GM12891 (cell line): ENCODE data around the gene STAT1.

Source experiments
- DNase-seq: peaks from one replicate; pipeline ENCODE4 v3.0.0; 2011; ENCODE audit warnings: low spot score; ENCODE audit not compliant: insufficient read length
- FAIRE-seq: peaks from 2 replicates; lab custom pipeline; 2011; peaks lifted over from hg19 to GRCh38; lab: Jason Lieb, UNC
- PAX5 ChIP-seq: IDR thresholded peaks from 2 replicates; pipeline ENCODE4 v1.6.1; 2011; ENCODE audit warnings: low read length, moderate library complexity, mild to moderate bottlenecking; ENCODE audit not compliant: insufficient read depth, severe bottlenecking
- POLR2A ChIP-seq: IDR thresholded peaks from 2 replicates; pipeline ENCODE4 v1.6.1; 2011; ENCODE audit warnings: low read depth, low read length, control low read depth
- POLR2AphosphoS5 ChIP-seq: IDR thresholded peaks from 2 replicates; pipeline ENCODE4 v1.6.1; 2011; ENCODE audit warnings: low read depth, low read length, control low read depth
- POU2F2 ChIP-seq: IDR thresholded peaks from 2 replicates; pipeline ENCODE4 v1.6.1; 2011; ENCODE audit warnings: low read depth, mild to moderate bottlenecking, control low read depth, low read length, moderate library complexity
- SPI1 ChIP-seq: IDR thresholded peaks from 2 replicates; pipeline ENCODE4 v1.6.1; 2011; ENCODE audit warnings: low read depth, low read length, control low read depth
- TAF1 ChIP-seq: IDR thresholded peaks from 2 replicates; pipeline ENCODE4 v1.6.1; 2011; ENCODE audit warnings: low read depth, low read length, control low read depth

Gene STAT1

GRCh38 chr2:190929919-190930318, 84.1 kb downstream of the STAT1 start:
- TF ChIP-seq POLR2AphosphoS5 (no peak), TAF1 (no peak), POLR2A (no peak), SPI1 (no peak), POU2F2 (no peak), PAX5 (no peak)
- FAIRE-seq (no peak), DNase-seq (no peak)

GRCh38 chr2:190927301-190927700, 86.7 kb downstream of the STAT1 start:
- no peak for FAIRE-seq
- DNase-seq, result no peak
- no peak for TF ChIP-seq POLR2A
- no peak for TF ChIP-seq SPI1
- no peak for TF ChIP-seq POLR2AphosphoS5
- no peak for TF ChIP-seq POU2F2
- TF ChIP-seq PAX5, result no peak
- TF ChIP-seq TAF1, result no peak

DNA sequence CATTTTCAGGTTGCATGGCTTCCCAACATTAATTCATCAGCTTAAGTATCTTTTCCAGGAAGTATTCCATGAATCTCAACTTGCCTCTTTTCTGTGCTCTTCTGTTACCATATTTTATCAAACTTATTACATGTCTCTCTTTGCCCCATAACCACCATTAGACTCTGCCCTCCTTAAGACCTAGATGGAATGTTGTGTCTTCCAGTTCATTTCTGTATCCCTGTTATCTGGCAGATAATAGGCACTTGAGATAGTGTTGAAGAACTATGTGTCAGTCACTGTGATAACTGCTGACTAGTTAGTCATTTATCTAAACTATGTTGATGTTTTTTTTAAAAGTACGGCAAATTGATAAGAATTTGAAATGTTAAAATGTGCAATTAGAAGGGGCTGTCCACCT, 91.6 kb downstream of the STAT1 start:
- DNase-seq (no peak), FAIRE-seq (peak; percentile 31)
- TF ChIP-seq POLR2AphosphoS5, result no peak
- TF ChIP-seq TAF1, result no peak
- no peak for TF ChIP-seq POLR2A
- TF ChIP-seq POU2F2, result no peak
- no peak for TF ChIP-seq PAX5
- TF ChIP-seq SPI1, result no peak

- no peak for DNase-seq
- TF ChIP-seq TAF1 (no peak), POLR2AphosphoS5 (no peak), SPI1 (no peak), POU2F2 (no peak), PAX5 (no peak), POLR2A (no peak)
- FAIRE-seq, result no peak
Measured at GRCh38 chr2:190920085-190920484, 93.9 kb downstream of the STAT1 start.
